GM21526 (cell line): ENCODE data around the gene EGFR.

Experiments
- ATAC-seq: cut with Tn5 transposase; IDR thresholded peaks from one replicate; pipeline ENCODE4 v1.9.1; 2021; ENCODE audit warnings: moderate library complexity; ENCODE audit not compliant: unreplicated experiment, low FRiP score

EGFR gene

GRCh38 chr7:55180963-55181542 lies 162.2 kb downstream of the EGFR start:
- ATAC-seq: no peak

GRCh38 chr7:55181762-55182161 lies 162.9 kb downstream of the EGFR start:
- ATAC-seq: no peak

DNA sequence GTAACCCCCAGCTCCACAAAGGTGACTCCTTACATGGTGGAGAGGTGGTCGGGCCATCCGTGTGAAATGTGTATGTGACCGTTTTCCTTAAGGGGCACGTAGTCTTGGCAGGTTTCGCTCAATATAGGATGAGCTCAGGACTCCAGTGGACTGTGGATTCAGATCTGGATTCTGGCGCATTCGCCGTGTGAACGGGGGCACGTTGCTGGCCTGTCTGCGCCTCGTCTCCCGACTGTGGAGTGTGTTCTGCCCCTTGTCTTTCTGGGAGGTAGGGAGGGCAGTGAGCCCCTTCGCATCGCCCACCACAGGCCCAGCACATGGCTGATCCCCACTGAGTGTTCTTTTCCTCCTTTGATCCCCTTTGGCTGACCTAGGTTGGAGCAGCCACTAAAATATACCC lies 165.1 kb downstream of the EGFR start:
- no peak for ATAC-seq

- ATAC-seq: no peak
Measured at GRCh38 chr7:55185321-55185802, 166.5 kb downstream of the EGFR start.

DNA sequence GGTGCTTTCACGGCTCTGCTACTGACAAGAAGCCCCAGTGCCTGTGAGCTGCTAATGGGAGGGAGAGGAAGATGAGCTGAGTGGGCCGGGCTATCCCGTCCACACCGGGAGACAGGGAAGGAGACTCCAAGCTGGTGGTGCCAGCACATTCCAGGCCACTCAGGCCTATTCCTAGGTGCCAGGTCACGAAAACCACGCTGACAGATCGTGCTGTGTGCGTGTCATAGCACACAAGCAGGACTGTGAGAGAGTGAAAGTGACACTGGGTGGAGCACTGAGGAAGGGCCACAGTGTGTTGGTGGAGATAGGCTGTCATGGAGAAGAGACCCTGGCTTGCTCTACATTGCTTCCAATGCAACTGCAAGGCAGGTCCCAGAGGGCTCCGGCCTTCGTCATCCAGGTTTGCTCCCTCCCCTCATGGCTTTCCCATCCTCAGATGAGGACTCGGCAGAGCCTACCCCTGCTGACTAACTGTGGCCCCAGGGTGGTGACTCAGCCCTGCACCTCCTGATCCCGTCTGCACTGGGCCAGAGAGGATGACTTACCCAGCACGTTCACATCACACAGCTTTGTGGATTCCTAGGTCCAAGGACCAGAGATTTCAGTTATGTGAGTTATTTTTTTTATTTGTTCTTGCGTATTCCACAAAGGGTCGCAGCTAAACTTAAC lies 167.3 kb downstream of the EGFR start:
- ATAC-seq: no peak

DNA sequence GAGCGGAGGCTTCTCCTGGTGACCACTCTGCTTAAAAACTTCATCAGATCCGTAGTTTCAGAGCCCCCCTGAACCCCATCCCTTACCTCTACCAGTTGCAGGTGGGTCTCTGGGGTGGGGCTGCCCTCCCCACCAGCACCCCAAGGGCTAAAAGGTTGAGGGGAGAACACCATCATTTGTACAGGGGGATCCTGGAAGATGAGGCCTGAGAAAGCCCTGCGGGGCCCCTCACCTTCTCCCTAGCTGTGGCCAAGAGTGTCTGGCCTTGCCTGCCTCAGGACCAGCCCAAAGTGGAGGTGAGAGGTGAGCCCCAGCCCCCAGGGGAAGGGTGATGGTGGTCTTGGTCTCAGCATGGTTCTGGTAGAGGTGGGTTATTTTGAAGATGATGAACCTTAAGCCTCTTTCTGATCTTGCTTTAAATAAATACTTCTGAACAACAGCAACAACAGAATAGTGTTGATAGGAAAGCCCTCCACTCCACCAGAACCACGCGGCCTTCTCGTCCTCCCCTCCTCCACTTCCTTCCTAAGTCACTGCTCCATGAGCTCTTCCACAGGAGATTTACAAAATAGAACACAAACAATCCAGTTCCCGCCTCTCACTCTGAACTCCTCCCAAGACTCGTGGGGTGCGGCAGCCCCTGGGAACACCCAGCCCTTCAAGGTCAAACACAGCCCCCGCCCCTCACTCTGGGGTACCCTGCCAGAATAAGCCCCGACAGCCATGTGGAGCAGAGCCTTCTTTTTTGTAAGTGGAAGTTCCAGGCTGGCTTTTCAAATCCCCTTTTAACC lies 169.1 kb downstream of the EGFR start:
- no peak for ATAC-seq

- ATAC-seq: no peak
Measured at GRCh38 chr7:55188590-55189138, 169.8 kb downstream of the EGFR start.

GRCh38 chr7:55189146-55189766 lies 170.4 kb downstream of the EGFR start:
- no peak for ATAC-seq

GRCh38 chr7:55189878-55190436 lies 171.1 kb downstream of the EGFR start:
- no peak for ATAC-seq

DNA sequence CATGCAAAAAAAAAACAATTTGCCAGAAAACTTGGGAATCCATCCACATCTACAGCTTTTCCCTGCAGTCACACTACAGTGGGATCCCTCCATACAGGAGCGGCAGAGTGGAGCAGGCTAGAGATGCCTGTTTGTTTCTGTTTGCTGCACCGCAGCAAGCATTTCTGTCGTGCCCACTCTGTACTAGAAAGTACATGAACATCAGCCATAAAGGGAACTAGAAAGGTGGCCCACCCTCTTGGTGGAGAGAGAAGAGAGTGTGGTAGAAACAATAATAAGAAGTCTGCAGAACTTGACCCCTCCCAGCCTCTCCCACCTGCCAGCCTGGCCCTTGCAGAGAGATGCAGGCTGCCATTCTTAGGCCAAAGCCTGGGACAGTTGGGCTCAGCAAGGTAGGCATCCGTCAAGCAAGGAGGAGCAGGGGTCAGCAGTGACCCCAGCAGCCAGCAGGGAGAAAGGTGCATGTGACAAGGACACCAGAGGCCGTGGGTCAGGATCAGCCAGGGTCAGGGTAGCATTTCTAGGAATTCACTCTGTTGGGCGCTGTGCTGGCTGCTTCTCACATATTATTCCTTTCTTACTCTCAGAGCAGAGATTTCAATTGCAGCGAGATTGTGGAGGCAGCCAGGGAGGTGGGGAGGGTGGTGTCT lies 171.8 kb downstream of the EGFR start:
- ATAC-seq: no peak

GRCh38 chr7:55191161-55191925 lies 172.5 kb downstream of the EGFR start:
- ATAC-seq: no peak

DNA sequence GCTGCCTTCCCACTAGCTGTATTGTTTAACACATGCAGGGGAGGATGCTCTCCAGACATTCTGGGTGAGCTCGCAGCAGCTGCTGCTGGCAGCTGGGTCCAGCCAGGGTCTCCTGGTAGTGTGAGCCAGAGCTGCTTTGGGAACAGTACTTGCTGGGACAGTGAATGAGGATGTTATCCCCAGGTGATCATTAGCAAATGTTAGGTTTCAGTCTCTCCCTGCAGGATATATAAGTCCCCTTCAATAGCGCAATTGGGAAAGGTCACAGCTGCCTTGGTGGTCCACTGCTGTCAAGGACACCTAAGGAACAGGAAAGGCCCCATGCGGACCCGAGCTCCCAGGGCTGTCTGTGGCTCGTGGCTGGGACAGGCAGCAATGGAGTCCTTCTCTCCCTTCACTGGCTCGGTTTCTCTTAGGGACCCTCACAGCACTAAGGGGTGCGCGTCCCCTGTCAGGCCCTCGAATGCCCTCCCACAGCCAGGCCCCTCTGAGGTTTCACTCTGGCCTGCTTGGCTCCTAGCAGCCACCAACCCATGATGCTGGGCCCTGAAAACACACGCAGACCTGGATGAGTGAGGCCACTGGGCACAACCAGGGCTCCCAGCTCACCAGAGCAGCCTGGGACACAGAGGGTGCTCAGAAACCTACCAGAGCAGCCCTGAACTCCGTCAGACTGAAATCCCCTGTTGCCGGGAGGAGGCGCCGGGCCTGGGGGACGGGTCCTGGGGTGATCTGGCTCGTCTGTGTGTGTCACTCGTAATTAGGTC lies 173.3 kb downstream of the EGFR start:
- ATAC-seq: no peak

GRCh38 chr7:55192723-55193122 lies 173.9 kb downstream of the EGFR start:
- no peak for ATAC-seq

DNA sequence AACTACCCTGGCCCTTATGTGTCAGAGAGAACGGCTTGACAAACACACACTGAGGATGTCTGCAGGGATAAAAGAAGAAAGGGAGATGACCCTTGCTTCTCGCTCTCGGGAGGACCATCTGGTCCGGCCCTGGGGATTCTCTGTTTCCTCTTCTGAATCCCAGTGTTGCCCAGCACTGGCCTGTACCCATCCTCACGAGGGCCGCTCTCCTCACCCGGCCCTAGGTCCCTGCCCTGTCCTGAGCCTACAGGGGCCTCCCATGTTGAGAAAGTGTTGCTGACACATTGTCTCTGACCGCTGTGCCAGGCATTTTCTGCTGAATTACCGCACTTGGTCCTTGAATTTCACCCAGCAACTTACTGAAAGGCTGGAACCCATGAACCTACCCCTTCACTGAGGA lies 174.4 kb downstream of the EGFR start:
- ATAC-seq: no peak

DNA sequence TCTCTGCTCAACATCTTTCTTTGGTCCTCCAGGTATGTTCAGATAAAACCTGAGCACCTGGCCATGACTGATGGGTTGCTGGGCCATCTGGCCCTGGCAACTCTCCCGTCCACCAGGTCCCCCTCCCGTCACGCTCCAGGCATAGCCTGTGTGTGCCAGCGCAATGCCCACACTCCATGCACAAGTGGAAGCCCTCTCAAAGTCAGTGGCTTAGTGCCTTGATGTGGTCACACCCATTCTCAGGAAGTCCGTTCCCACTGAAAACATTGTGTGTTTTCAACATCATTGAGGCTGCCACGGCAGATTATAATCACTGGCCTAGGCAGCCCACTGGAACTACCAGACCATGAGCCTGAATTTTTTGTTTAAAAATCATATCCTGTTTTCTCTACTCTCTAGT lies 175.7 kb downstream of the EGFR start:
- ATAC-seq: no peak

DNA sequence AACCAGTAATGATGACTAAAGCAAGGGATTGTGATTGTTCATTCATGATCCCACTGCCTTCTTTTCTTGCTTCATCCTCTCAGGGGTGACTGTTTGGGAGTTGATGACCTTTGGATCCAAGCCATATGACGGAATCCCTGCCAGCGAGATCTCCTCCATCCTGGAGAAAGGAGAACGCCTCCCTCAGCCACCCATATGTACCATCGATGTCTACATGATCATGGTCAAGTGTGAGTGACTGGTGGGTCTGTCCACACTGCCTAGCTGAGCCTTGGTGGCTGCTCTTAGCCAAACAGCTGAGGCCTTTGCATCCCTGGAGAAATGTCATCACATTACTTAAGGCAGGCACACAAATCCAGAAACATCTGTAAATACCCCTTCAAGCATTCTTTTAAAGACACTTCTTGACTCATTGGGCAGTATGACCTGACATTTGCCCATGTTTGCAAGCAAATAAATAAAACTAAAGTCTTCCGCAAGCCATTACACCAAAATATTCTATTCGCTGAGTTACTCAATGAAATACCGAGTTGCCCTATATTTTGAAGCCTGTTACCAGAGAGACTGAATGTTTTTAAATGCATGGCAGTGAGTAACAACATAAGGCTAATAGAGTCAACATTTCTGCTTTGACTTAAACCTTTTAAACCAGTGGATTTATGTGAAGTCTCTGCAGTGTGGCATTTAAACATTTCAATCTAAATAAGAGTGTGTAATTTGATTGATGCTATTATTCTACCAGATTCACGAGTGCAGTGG lies 180.0 kb downstream of the EGFR start:
- no peak for ATAC-seq

GRCh38 chr7:55199418-55199817 lies 180.6 kb downstream of the EGFR start:
- no peak for ATAC-seq

DNA sequence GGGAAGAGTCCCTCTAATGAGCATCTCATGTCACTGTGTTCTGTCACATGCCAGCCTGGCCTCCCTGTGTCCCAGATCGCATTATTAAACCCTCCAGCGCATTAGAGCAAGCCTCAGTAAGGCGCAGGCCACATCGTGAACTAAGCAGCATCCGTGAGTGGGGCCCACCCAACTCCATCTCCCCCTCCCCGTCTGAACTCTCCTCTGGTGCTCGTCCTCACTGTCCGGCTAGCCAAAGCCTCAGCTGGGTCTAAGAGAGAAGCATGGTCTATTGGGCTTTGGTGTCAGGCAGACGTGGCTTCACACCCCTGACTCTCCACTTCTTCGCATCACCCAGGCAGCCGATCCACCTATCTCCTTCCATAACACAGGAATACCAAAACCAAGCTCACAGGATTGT lies 181.6 kb downstream of the EGFR start:
- ATAC-seq: no peak
